BLaER1 treated with 17β-estradiol and CSF1 and Interleukin-3, amounts not matched to agents 10 nM and 100 nM (cell line): ENCODE measurements around the gene CDHR1.

Experiments
- H3K27ac ChIP-seq, 11 experiments: shearing (Covaris generic); formaldehyde crosslinking; 2 replicates each; pipeline ENCODE4 v1.8.1; 2022
- H3K27me3 ChIP-seq, 11 experiments: shearing (Covaris generic); formaldehyde crosslinking; 2 replicates each; pipeline ENCODE4 v1.8.1; 2022
- H3K36me3 ChIP-seq, 11 experiments: shearing (Covaris generic); formaldehyde crosslinking; 2 replicates each; pipeline ENCODE4 v1.8.1; 2022
- H3K4me1 ChIP-seq, 10 experiments: shearing (Covaris generic); formaldehyde crosslinking; 2 replicates each; pipeline ENCODE4 v1.8.1; 2022
- H3K4me2 ChIP-seq, 11 experiments: shearing (Covaris generic); formaldehyde crosslinking; 2 replicates each; pipeline ENCODE4 v1.8.1; 2022
- H3K4me3 ChIP-seq, 10 experiments: shearing (Covaris generic); formaldehyde crosslinking; 2 replicates each; pipeline ENCODE4 v1.8.1; 2022
- H3K9ac ChIP-seq, 11 experiments: shearing (Covaris generic); formaldehyde crosslinking; 2 replicates each; pipeline ENCODE4 v1.8.1; 2022
- H3K9me3 ChIP-seq, 11 experiments: shearing (Covaris generic); formaldehyde crosslinking; replicated peaks in 1 of 11; 2 replicates each; pipeline ENCODE4 v1.8.1; 2022
- H4K20me1 ChIP-seq, 11 experiments: shearing (Covaris generic); formaldehyde crosslinking; 2 replicates each; pipeline ENCODE4 v1.8.1; 2022
- Cebpa-rat ChIP-seq, 11 experiments: shearing (Covaris generic); IDR thresholded peaks; 2 replicates each; pipeline ENCODE4 v1.8.1; 2022

CDHR1 gene

GRCh38 chr10:84213076-84213475, 18.7 kb downstream of the CDHR1 start:
- Histone ChIP-seq H3K9ac (no peak overlapping the region), H3K4me2 (no peak overlapping the region), H3K4me1 (no peaks in the 10 kb centered on the region), H3K9me3 (no peaks in the 10 kb centered on the region), H3K36me3 (no peaks in the 10 kb centered on the region), H3K27ac (no peak overlapping the region), H4K20me1 (no peaks in the 10 kb centered on the region; a peak in 1 of 22 replicates), H3K27me3 (no peaks in the 10 kb centered on the region), H3K4me3 (no peak overlapping the region)
- TF ChIP-seq Cebpa-rat (IDR thresholded peaks at IDR 0.05): no peak

- H3K27me3 ChIP-seq: no peaks in the 10 kb centered on the region
- no peaks in the 10 kb centered on the region; a peak in 1 of 22 replicates for H4K20me1 ChIP-seq
- no peak overlapping the region for H3K9ac ChIP-seq
- TF ChIP-seq Cebpa-rat (IDR thresholded peaks at IDR 0.05): no peak
- no peaks in the 10 kb centered on the region for H3K36me3 ChIP-seq
- no peak overlapping the region for H3K4me3 ChIP-seq
- peaks cover 0 to 3% (median 2%) of the 10 kb centered on the region in 11 experiments; a peak in 12 of 22 replicates for H3K9me3 ChIP-seq
- no peak overlapping the region for H3K27ac ChIP-seq
- no peak overlapping the region for H3K4me2 ChIP-seq
- no peaks in the 10 kb centered on the region for H3K4me1 ChIP-seq
These were observed 19.8 kb downstream of the CDHR1 start for GRCh38 chr10:84214046-84214572.

- Histone ChIP-seq H3K4me3 (no peak overlapping the region), H3K27ac (no peak overlapping the region), H4K20me1 (no peaks in the 10 kb centered on the region; a peak in 1 of 22 replicates), H3K4me1 (no peaks in the 10 kb centered on the region), H3K9me3 (peaks cover 4 to 9% (median 8%) of the 10 kb centered on the region in 11 experiments; a peak in 16 of 22 replicates), H3K4me2 (no peak overlapping the region), H3K9ac (no peak overlapping the region), H3K36me3 (no peaks in the 10 kb centered on the region), H3K27me3 (no peaks in the 10 kb centered on the region)
- TF ChIP-seq Cebpa-rat (IDR thresholded peaks at IDR 0.05): no peak
These were observed 20.4 kb downstream of the CDHR1 start for GRCh38 chr10:84214612-84215235.

GRCh38 chr10:84216834-84217233, 22.5 kb downstream of the CDHR1 start:
- no peak for TF ChIP-seq Cebpa-rat (IDR thresholded peaks at IDR 0.05)
- no peaks in the 10 kb centered on the region for H4K20me1 ChIP-seq
- no peak overlapping the region for H3K4me3 ChIP-seq
- H3K27me3 ChIP-seq: no peaks in the 10 kb centered on the region
- H3K9me3 ChIP-seq: peaks cover 4 to 17% (median 8%) of the 10 kb centered on the region in 11 experiments; a peak in 16 of 22 replicates
- H3K27ac ChIP-seq: no peak overlapping the region
- H3K4me2 ChIP-seq: no peak overlapping the region
- no peaks in the 10 kb centered on the region for H3K4me1 ChIP-seq
- H3K36me3 ChIP-seq: no peaks in the 10 kb centered on the region
- H3K9ac ChIP-seq: no peak overlapping the region

GRCh38 chr10:84217746-84218145, 23.4 kb downstream of the CDHR1 start:
- no peak overlapping the region for H3K9ac ChIP-seq
- H3K27ac ChIP-seq: no peak overlapping the region
- peaks cover 4 to 17% (median 8%) of the 10 kb centered on the region in 11 experiments; a peak in 16 of 22 replicates for H3K9me3 ChIP-seq
- no peaks in the 10 kb centered on the region for H4K20me1 ChIP-seq
- TF ChIP-seq Cebpa-rat (IDR thresholded peaks at IDR 0.05): no peak
- no peaks in the 10 kb centered on the region for H3K27me3 ChIP-seq
- no peak overlapping the region for H3K4me3 ChIP-seq
- H3K4me1 ChIP-seq: no peaks in the 10 kb centered on the region
- H3K4me2 ChIP-seq: no peak overlapping the region
- H3K36me3 ChIP-seq: no peaks in the 10 kb centered on the region

- Histone ChIP-seq H3K9me3 (peaks cover 4 to 17% (median 8%) of the 10 kb centered on the region in 11 experiments; a peak in 16 of 22 replicates), H3K36me3 (no peaks in the 10 kb centered on the region), H3K27ac (no peak overlapping the region), H3K4me3 (no peak overlapping the region), H3K4me1 (no peaks in the 10 kb centered on the region), H3K4me2 (no peak overlapping the region), H3K27me3 (no peaks in the 10 kb centered on the region), H4K20me1 (no peaks in the 10 kb centered on the region), H3K9ac (no peak overlapping the region)
- no peak for TF ChIP-seq Cebpa-rat (IDR thresholded peaks at IDR 0.05)
These were observed 27.6 kb downstream of the CDHR1 start for GRCh38 chr10:84221916-84222315.

GRCh38 chr10:84224411-84225028, 30.2 kb downstream of the CDHR1 start:
- Histone ChIP-seq H3K27me3 (no peaks in the 10 kb centered on the region), H3K27ac (no peak overlapping the region), H3K36me3 (no peaks in the 10 kb centered on the region), H3K4me2 (no peak overlapping the region), H3K9me3 (peaks cover under 1 to 10% (median 3%) of the 10 kb centered on the region in 11 experiments; a peak in 16 of 22 replicates), H3K4me3 (no peak overlapping the region), H4K20me1 (no peaks in the 10 kb centered on the region), H3K4me1 (no peaks in the 10 kb centered on the region), H3K9ac (no peak overlapping the region)
- no peak for TF ChIP-seq Cebpa-rat (IDR thresholded peaks at IDR 0.05)

GRCh38 chr10:84225427-84226173, 31.3 kb downstream of the CDHR1 start, which contains the start of gene LRIT2:
Gene LRIT2 (minus strand): TSS chr10:84225544. CDS start chr10:84225520, 24 bp downstream.
- H3K27ac ChIP-seq: no peak within 1 kb of the TSS
- no peak for TF ChIP-seq Cebpa-rat (IDR thresholded peaks at IDR 0.05)

GRCh38 chr10:84226616-84227015, 32.3 kb downstream of the CDHR1 start:
- H3K4me1 ChIP-seq: no peaks in the 10 kb centered on the region
- H3K36me3 ChIP-seq: no peaks in the 10 kb centered on the region
- no peak for TF ChIP-seq Cebpa-rat (IDR thresholded peaks at IDR 0.05)
- H3K4me3 ChIP-seq: no peak overlapping the region
- no peak overlapping the region for H3K27ac ChIP-seq
- no peak overlapping the region for H3K9ac ChIP-seq
- H3K9me3 ChIP-seq: peaks cover 0 to 6% (median 0%) of the 10 kb centered on the region in 11 experiments; a peak in 2 of 22 replicates
- H4K20me1 ChIP-seq: no peaks in the 10 kb centered on the region
- no peak overlapping the region for H3K4me2 ChIP-seq
- no peaks in the 10 kb centered on the region for H3K27me3 ChIP-seq

More at GRCh38 chr10:84225427-84226173, 31.3 kb downstream of the CDHR1 start, which contains the start of gene LRIT2:
- Histone ChIP-seq H3K9me3 (peaks cover 0 to 6% (median 0%) of the 10 kb centered on the region in 11 experiments; a peak in 2 of 22 replicates), H3K27me3 (no peaks in the 10 kb centered on the region), H3K36me3 (no peaks in the 10 kb centered on the region), H3K4me2 (no peak within 1 kb of the TSS), H3K9ac (no peak within 1 kb of the TSS), H3K4me1 (no peaks in the 10 kb centered on the region), H4K20me1 (no peaks in the 10 kb centered on the region), H3K4me3 (no peak within 1 kb of the TSS)
